GM18505 (cell line): ENCODE data around the gene CHRND.

ENCODE experiments used
- ATAC-seq: cut with Tn5 transposase; IDR thresholded peaks from one replicate; pipeline ENCODE4 v1.9.1; 2021; ENCODE audit not compliant: unreplicated experiment
- POLR2A ChIP-seq: IDR thresholded peaks from 4 replicates; pipeline ENCODE4 v1.6.1; 2011; ENCODE audit warnings: borderline replicate concordance; ENCODE audit not compliant: insufficient read depth, insufficient read length; ENCODE audit errors: extremely low read depth

Gene CHRND

GRCh38 chr2:232504438-232504837, 21.5 kb upstream of the CHRND start:
- ATAC-seq = no peak
- no peak for TF ChIP-seq POLR2A

DNA sequence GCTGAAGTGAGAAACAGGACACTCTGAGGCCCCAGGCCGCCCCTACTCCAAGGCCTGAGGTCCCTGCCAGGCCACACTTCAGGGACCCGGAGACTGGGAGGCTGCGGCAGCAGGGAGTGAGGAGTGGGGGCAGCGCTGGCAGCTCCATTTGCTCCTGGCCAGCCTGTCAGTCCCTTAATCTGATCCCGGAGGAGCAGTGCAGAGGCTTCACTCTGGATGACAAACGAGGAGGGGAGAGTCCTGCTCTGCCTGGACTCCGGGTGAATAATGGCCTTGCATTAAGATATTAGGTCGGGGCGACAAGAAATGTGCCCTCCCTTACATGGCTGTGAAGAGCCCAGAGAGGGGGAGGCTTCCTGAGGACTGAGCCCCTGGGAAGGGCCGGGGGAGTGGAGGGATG, 20.1 kb upstream of the CHRND start:
- no peak for TF ChIP-seq POLR2A
- no peak for ATAC-seq

- TF ChIP-seq POLR2A = no peak
- no peak for ATAC-seq
Measured at GRCh38 chr2:232506709-232507108, 19.3 kb upstream of the CHRND start.

DNA sequence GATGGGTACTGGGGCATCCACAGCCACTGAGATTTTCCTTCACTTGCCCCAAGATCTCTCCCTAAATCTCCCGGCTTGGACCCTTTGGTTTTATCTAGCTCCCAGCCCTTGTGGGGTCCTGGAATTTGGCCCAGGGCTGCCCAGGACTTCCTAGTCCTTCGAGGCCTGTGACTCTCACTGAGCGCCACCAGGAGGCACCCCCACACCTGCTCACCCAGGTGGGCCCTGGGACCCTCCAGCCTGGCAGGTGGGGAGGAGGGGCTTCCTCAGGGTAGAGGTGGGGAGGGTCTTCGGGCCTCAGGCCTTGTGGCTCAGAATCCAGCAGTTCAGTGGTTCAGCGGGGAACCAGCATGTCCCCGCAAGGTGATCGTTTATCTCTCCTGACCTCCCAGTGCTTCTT, 17.7 kb upstream of the CHRND start:
- no peak for ATAC-seq
- TF ChIP-seq POLR2A = no peak

GRCh38 chr2:232511336-232511890, 14.5 kb upstream of the CHRND start:
- TF ChIP-seq POLR2A = no peak
- ATAC-seq = no peak

DNA sequence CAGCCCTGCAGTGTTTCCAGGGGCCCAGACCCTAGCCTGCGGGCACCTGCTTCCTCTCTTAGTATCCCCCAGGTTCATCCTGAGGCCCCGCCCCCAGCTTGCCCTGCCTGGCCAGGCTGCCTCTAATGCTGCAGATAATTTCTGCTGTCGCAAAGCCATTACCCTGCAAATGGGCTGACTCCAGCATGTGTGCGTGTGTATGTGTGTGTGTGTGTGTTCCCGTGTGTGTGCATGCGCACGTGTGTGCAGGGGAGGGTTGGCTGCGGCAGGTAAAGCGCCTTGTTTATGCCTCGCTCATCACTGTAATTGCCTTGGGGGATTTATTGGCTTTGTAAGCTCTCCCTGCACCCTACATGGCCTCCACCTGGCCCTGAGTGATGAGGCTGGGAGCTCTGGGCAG, 13.4 kb upstream of the CHRND start:
- no peak for ATAC-seq
- TF ChIP-seq POLR2A = no peak

DNA sequence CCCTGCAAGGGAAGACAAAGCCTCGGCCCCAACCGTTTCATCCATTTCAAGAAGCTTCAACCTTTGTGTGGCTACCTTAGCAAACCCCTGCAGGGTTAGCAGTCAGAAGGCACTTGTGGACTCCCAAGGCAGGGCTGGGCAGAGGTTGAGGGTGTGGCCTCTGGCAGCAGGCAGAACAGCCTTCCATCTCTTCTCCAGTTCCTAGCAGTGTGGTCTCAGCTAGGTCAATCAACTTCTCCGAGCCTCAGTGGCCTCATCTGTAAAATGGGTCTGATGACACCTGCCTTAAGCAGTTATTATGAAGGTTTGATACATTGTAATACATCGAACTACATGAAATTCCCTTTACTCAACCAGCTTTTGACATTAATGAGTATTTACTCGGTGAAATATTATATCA, 12.6 kb upstream of the CHRND start:
- no peak for ATAC-seq
- no peak for TF ChIP-seq POLR2A

DNA sequence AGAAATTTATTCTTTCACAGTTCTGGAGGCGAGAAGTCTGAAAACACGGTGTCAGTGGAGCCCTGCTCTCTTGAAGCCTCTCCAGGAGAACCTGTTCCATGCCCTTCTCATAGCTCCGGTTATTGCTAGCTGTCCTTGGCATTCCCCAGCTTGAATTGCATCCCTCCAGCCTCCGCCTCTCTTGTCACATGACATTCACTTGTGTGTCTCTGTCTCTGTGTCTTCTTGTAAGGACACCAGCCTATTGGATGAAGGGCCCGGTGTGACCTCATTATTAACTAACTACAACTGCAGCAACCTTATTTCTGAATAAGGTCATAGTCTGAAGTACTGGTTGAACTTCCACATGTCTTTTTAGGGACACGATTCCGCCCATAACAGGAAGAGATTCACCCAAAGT, 10.3 kb upstream of the CHRND start:
- ATAC-seq = no peak
- TF ChIP-seq POLR2A = no peak

DNA sequence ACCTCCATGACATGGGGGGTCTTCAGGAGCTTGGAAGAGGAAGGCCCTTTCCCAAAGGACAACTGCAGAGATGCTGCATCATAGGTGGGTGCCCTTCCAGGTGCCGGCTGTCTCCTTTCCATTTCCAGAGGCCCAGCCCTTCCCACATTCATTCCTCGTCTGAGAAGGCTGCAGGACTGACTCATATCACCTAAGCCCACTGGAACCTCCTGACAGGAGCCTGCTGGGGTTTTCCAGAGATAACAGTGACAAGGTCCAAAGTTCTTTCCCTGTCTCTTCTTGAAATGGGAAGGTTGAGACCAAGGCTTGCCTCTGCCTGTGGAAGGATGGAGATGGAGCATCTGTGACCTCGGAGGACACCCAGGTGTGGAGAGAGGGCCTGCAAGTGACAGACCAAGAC, 9.4 kb upstream of the CHRND start:
- no peak for TF ChIP-seq POLR2A
- ATAC-seq = no peak

GRCh38 chr2:232518844-232519243, 7.1 kb upstream of the CHRND start:
- TF ChIP-seq POLR2A = no peak
- ATAC-seq = no peak

DNA sequence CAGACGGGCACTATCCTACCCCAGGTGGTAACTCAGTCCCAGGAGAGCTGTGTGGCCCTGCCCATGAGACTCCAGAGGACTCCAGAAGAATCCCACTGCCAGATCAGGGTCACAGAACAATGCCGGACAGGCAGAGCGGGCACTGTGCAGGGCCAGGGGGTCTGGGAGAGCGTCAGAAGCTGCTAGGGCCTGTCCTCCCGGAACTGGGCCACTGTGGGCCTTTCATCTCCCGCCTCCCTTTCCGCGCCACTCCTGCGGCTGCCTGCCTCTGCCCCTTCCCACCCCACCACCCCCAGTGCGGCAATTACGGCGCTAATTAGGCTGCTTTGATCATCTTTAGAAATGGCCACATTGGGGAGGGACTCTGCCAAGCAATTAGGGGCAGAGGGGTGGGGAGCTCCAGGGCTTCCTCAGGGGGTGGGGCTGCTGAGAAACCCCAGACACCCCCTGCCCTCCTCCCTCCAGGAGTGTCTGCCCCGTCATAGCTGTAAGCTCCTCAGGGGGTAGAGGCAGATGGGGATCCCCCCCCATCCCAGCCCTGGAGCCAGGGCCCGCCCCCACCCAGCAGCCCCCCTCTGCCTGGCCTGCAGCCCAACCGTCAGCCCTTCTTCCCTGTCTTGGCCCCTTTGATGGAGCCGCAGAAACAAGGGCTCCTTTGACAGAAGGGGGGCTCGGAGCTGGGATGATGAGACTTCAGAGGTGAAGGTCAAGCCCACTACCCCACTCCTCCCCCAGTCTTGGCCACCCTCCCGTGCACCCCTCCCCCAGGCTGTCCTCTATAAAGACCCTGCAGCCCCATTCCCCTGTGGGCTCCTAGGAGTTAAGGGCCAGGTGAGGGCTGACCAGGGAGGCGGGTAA, 6.2 kb upstream of the CHRND start, which contains the start of gene PRSS56:
TSS of gene PRSS56 (plus strand) at position 808 of the 858 bp plus-strand sequence. CDS start 211 bp downstream, outside the sequence.
- TF ChIP-seq POLR2A = no peak
- no peak for ATAC-seq

DNA sequence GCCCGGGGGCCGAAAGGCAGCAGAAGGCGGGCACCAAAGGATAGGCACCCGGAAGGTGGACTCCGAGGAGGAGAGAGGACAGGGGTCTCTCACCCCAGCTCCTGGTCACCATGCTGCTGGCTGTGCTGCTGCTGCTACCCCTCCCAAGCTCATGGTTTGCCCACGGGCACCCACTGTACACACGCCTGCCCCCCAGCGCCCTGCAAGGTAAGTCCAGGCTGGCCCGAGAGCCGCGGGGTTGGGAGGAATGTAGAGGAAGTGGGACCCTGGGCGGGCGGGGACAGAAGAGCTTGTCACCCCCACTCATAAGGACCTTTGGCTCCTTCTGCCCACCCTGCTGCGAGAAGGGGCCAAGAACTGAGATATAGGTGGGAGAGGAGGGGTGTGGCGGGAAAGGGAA, 5.5 kb upstream of the CHRND start:
- no peak for ATAC-seq
- no peak for TF ChIP-seq POLR2A

- no peak for ATAC-seq
- TF ChIP-seq POLR2A = no peak
Measured at GRCh38 chr2:232521098-232521497, 4.9 kb upstream of the CHRND start.

- no peak for ATAC-seq
- no peak for TF ChIP-seq POLR2A
Measured at GRCh38 chr2:232521959-232522622, 3.9 kb upstream of the CHRND start.
